Osteocyte (in vitro differentiated cells): Measurements from ENCODE around the gene PTPRK. TPM values are rescaled to one million over a fixed set of nuclear protein-coding genes. Genes with fewer than 3 reads are reported as not detected.
A peak's percentile ranks its signal among the peaks of the same experiment; 100 is the strongest.
"Not testable (repeated sequence)": the region's sequence is repeated elsewhere in the genome, so short reads cannot be mapped to it uniquely, and the experiment has no call there.

ENCODE experiments used
- DNase-seq: peaks from one replicate; pipeline ENCODE4 v3.0.0; 2021; ENCODE audit warnings: mixed read lengths; ENCODE audit not compliant: unreplicated experiment; ENCODE audit errors: extremely low spot score
- H3K27ac Mint-ChIP-seq: one replicate; pipeline ENCODE4 v1.8.0; 2021; ENCODE audit warnings: mild to moderate bottlenecking, mixed read lengths; ENCODE audit not compliant: unreplicated experiment
- H3K27me3 Mint-ChIP-seq: one replicate; pipeline ENCODE4 v1.8.0; 2021; ENCODE audit warnings: mixed read lengths; ENCODE audit not compliant: unreplicated experiment
- H3K36me3 Mint-ChIP-seq: one replicate; pipeline ENCODE4 v1.8.0; 2021; ENCODE audit warnings: mixed read lengths; ENCODE audit not compliant: unreplicated experiment
- H3K4me1 Mint-ChIP-seq: one replicate; pipeline ENCODE4 v1.8.0; 2021; ENCODE audit warnings: mixed read lengths; ENCODE audit not compliant: unreplicated experiment
- H3K4me3 Mint-ChIP-seq: one replicate; pipeline ENCODE4 v1.8.0; 2021; ENCODE audit warnings: mild to moderate bottlenecking, moderate library complexity, mixed read lengths; ENCODE audit not compliant: unreplicated experiment
- H3K9me3 Mint-ChIP-seq: one replicate; pipeline ENCODE4 v1.8.0; 2021; ENCODE audit warnings: mixed read lengths; ENCODE audit not compliant: unreplicated experiment
- CTCF ChIP-seq: fragments of 200-600 bp; sonication (generic); IDR thresholded peaks from 2 replicates; pipeline ENCODE4 v1.5.0; 2021; ENCODE audit warnings: antibody characterized with exemption, mild to moderate bottlenecking, moderate library complexity
- total RNA-seq: library from RNA; stranded (reverse); gene quantifications from 2 replicates; pipeline ENCODE4 v1.2.1, GENCODE V29; 2021

PTPRK gene
- total RNA-seq, 1 donor from 2014 or later: 130 TPM

GRCh38 chr6:128438393-128438792, 82.0 kb downstream of the PTPRK start:
- no peaks in the 10 kb centered on the region for H3K27me3 Mint-ChIP-seq
- TF ChIP-seq CTCF: no peak
- H3K27ac Mint-ChIP-seq: peak overlapping the region; percentile 24
- DNase-seq: no peak
- no peaks in the 10 kb centered on the region for H3K9me3 Mint-ChIP-seq
- H3K36me3 Mint-ChIP-seq: no peaks in the 10 kb centered on the region
- peaks cover 19% of the 10 kb centered on the region for H3K4me1 Mint-ChIP-seq
- H3K4me3 Mint-ChIP-seq: no peak overlapping the region

DNA sequence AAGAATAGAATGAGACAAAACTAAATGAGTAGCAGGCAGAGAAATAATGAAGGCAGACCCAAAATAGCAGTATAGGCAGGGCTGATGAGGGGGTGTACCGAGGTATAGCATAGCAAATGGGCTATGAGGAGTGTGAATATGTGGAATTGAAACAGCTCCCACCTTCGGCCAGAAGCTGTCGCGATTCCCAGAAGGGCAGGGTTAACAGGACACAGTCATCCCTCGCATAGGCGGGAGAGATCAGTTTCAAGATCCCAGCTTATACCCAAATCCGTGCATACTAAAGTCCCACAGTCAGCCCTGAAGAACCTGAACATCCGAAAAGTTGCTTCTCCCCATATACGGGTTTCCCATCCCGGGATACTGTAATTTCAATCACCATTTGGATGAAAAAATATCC, 82.7 kb downstream of the PTPRK start:
- H3K4me1 Mint-ChIP-seq: peaks cover 17% of the 10 kb centered on the region
- no peaks in the 10 kb centered on the region for H3K9me3 Mint-ChIP-seq
- no peaks in the 10 kb centered on the region for H3K36me3 Mint-ChIP-seq
- no peak overlapping the region for H3K4me3 Mint-ChIP-seq
- no peaks in the 10 kb centered on the region for H3K27me3 Mint-ChIP-seq
- no peak for DNase-seq
- H3K27ac Mint-ChIP-seq: no peak overlapping the region
- no peak for TF ChIP-seq CTCF

DNA sequence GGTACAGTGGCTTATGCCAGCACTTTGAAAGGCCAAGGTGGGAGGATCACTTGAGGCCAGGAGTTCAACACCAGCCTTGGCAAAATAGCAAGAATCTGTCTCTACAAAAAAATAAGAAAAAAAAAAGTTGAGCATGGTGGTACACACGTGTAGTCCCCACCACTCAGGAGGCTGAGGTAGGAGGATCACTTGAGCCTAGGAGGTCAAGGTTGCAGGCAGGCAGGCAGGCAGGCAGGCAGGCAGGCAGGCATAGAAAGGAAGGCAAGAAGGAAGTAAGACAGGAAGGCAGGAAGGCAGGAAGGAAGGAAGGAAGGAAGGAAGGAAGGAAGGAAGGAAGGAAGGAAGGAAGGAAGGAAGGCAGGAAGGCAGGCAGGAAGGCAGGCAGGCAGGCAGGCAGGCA, 85.6 kb downstream of the PTPRK start:
- not testable (repeated sequence) for H3K27me3 Mint-ChIP-seq, H3K27ac Mint-ChIP-seq, H3K36me3 Mint-ChIP-seq, H3K4me3 Mint-ChIP-seq, DNase-seq, H3K9me3 Mint-ChIP-seq
- H3K4me1 Mint-ChIP-seq: peaks cover 36% of the 10 kb centered on the region

DNA sequence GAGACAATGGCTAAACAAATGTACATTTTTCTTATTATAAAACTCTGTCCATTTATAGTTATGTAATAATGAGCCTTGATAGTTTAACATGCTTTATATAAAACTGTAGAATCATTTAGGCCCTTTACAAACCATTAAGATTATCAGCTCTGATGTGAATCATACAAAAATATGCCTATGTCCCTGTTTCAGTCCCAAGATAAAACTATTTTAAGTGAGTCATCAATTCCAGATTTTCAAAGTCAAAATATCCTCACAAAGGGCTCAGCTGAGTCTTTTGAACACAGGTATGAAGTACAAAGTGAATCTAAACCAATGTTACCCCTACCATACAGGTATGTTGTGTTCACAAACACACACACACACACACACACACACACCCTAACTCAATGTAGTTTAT, 88.0 kb downstream of the PTPRK start:
- TF ChIP-seq CTCF: no peak
- H3K4me3 Mint-ChIP-seq: no peak overlapping the region
- no peaks in the 10 kb centered on the region for H3K27me3 Mint-ChIP-seq
- H3K4me1 Mint-ChIP-seq: peaks cover 32% of the 10 kb centered on the region
- peak overlapping the region; percentile 19 for H3K27ac Mint-ChIP-seq
- DNase-seq: no peak
- H3K9me3 Mint-ChIP-seq: no peaks in the 10 kb centered on the region
- H3K36me3 Mint-ChIP-seq: no peaks in the 10 kb centered on the region

DNA sequence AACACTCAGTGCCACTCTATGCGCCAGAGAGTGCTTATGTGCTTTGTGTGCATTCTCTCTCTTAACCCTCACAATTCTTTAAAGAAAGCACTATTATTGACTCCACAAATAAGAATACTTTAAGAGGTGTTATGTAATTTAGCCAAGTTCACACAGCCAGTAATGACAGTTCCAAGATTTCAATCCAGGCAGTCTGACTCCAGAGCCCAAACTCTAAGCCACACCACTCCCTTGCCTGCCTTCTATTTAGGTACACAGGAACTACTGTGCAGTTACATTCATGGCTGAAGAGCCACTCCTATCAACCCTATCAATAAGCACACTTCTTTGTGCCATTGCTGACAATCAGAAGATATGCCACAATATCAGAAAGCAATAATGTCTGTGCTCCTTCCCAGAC, 93.3 kb downstream of the PTPRK start:
- Mint-ChIP-seq H3K27me3 (no peaks in the 10 kb centered on the region), H3K9me3 (no peaks in the 10 kb centered on the region), H3K36me3 (peaks cover 2% of the 10 kb centered on the region), H3K4me1 (peaks cover 53% of the 10 kb centered on the region), H3K27ac (peak overlapping the region; percentile 84), H3K4me3 (no peak overlapping the region)
- DNase-seq: no peak
- TF ChIP-seq CTCF: no peak

DNA sequence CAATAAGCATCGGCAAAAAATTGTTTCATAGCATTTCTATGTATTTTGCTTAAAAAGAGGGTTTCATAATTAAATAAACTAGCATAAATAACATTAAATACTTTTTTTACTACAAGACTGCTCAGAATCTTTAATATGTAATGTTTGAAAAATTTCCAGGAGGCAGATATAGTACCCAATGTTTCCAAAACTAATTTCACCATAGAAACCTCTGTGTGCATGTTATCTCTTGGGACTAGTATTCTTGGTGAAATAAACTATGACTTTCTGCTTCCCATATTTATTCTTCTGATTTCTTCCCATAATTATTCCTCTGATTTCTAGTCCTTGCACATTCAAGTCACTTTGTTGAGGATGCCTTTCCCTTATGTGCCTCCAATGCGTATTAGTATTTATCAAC, 94.5 kb downstream of the PTPRK start:
- H3K27ac Mint-ChIP-seq: peak overlapping the region; percentile 84
- no peak for DNase-seq

More for the DNA sequence above, 94.5 kb downstream of the PTPRK start:
- no peak for TF ChIP-seq CTCF
- H3K9me3 Mint-ChIP-seq: no peaks in the 10 kb centered on the region
- peaks cover 2% of the 10 kb centered on the region for H3K36me3 Mint-ChIP-seq
- peaks cover 56% of the 10 kb centered on the region for H3K4me1 Mint-ChIP-seq
- no peaks in the 10 kb centered on the region for H3K27me3 Mint-ChIP-seq
- H3K4me3 Mint-ChIP-seq: no peak overlapping the region
